HG03442 (cell line): ENCODE results near the gene ZER1.
A peak's percentile ranks its signal among the peaks of the same experiment; 100 is the strongest.
"Not testable (repeated sequence)": the region's sequence is repeated elsewhere in the genome, so short reads cannot be mapped to it uniquely, and the experiment has no call there.

ENCODE experiments used
- ATAC-seq: cut with Tn5 transposase; IDR thresholded peaks from one replicate; pipeline ENCODE4 v1.9.1; 2021; ENCODE audit warnings: mild to moderate bottlenecking, moderate library complexity; ENCODE audit not compliant: unreplicated experiment

The ZER1 gene

DNA sequence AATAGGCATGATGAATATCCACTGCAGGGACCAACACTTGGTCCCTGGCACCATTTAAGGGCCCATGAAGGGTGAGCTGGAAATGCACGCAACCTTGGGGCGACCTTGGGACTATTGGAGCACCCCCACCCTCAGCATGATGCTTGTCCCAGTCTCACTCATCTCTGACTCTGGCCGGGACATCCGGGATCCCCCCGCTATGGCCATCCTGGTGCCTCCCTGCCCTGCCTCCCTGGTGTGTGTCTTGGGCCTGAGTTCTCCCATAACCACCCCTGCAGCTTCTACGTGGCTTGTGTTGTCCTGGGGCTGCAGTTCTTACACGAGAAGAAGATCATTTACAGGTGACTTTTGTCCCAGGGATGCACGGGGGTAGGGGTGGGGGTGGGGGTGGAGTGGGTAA is 53.7 kb downstream of the ZER1 start:
- ATAC-seq: no peak

DNA sequence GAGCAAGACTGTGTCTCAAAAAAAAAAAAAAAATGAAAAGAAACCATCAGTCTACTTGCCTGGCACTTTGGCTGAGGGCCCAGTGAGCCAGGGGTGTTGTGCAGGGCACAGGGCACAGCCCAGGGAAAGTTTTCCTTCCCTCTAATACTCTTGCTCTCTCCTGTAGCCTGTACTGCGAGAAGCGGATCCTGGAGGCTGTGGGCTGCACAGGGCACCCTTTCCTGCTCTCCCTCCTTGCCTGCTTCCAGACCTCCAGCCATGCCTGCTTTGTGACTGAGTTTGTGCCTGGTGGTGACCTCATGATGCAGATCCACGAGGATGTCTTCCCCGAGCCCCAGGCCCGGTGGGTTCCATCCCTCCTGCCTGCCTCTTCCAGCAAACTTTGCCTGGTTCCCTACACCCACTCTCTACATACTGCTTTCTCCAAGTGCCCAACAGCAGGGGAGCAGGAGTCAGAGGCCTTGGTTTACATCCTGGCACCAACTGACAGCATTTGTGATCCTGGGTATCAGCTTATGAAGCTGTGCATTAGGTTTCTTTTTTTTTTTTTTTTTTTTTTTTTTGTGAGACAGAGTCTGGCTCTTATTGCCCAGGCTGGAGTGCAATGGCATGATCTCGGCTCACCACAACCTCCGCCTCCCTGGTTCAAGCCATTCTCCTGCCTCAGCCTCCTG is 55.0 kb downstream of the ZER1 start:
- no peak for ATAC-seq

DNA sequence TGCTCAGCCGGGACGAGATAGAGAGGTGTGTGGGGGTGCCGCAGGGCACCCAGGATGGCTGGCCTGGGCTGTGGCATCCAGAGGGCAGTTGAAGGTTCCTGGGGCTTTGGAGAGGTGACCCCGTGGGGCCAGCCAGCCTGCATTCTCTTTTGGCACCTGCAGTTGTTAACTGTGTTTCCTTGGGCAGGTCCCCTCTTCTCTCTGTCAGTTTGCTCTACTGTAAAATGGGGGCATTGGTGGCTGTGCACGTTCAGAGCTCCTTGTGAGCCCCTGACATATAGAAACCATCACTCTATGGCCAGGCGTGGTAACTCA is 56.3 kb downstream of the ZER1 start:
- ATAC-seq: no peak

DNA sequence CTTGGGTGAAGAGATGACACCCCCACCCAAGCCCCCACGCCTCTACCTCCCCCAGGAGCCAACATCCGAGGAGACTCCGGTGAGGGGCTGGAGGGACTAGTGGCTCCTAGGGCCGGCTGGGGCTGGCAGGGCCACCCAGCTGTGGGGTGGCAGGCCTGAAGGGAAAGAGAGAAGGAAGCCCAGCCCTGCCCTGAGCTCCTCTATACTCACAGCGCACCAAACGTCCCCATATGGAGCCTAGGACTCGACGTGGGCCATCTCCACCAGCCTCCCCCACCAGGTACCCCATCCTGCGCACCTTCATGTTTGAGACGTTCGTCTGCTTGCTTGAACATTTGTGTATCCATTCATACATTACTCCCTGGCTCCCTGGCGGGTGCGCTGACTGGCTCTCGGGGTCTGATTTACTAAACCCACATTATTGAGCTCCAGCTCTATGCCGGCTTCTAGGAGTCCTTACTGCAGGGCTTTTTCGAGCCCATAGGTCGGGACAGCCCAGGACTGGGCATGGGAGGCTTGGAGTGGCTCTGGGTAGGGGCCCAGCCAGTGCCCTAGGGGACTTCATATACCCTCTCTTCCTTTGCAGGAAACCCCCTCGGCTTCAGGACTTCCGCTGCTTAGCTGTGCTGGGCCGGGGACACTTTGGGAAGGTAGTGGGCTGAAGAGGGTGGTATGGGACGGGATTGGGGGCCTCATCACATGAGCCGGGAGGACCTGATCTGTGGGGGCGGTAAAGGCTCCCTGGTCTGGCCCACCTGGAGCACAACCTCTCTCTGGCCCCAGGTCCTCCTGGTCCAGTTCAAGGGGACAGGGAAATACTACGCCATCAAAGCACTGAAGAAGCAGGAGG is 56.9 kb downstream of the ZER1 start:
- no peak for ATAC-seq

DNA sequence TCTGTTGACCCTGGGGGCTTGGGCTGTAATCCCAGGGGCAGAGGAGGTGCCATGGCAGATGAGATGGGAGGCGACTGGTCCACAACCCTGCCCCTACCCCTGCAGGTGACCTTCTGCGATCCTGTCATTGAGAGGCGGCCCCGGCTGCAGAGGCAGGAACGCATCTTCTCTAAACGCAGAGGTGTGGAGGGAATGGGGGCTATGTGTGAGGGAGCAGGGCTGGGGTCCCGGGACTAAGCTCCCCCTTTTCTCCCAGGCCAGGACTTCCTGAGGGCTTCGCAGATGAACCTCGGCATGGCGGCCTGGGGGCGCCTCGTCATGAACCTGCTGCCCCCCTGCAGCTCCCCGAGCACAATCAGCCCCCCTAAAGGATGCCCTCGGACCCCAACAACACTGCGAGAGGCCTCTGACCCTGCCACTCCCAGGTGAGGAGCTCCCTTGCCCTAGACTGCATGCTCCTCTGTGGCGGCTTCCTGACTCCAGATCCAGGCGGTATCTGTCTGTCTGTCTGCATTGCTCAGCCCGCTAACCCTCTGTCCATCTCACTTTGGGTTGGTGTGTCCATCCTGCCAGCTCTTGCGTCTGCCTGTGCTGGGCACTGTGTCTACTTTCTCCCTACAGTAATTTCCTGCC is 57.7 kb downstream of the ZER1 start:
- ATAC-seq: no peak

DNA sequence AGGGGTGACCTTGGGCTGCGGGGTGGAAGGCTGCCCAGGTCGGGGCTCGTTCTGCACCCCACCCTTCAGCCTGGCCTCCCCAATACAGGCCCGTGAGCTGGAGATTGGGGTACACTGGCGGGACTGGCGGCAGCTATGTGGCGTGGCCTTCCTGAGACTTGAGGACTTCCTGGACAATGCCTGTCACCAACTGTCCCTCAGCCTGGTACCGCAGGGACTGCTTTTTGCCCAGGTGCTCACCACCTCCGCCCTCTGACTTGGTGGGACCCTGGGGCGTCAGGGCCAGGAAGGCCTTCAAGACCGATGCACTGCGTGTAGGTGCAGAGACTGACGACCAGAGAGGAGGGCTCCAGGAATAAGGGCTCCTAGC is 58.3 kb downstream of the ZER1 start:
- ATAC-seq: no peak

DNA sequence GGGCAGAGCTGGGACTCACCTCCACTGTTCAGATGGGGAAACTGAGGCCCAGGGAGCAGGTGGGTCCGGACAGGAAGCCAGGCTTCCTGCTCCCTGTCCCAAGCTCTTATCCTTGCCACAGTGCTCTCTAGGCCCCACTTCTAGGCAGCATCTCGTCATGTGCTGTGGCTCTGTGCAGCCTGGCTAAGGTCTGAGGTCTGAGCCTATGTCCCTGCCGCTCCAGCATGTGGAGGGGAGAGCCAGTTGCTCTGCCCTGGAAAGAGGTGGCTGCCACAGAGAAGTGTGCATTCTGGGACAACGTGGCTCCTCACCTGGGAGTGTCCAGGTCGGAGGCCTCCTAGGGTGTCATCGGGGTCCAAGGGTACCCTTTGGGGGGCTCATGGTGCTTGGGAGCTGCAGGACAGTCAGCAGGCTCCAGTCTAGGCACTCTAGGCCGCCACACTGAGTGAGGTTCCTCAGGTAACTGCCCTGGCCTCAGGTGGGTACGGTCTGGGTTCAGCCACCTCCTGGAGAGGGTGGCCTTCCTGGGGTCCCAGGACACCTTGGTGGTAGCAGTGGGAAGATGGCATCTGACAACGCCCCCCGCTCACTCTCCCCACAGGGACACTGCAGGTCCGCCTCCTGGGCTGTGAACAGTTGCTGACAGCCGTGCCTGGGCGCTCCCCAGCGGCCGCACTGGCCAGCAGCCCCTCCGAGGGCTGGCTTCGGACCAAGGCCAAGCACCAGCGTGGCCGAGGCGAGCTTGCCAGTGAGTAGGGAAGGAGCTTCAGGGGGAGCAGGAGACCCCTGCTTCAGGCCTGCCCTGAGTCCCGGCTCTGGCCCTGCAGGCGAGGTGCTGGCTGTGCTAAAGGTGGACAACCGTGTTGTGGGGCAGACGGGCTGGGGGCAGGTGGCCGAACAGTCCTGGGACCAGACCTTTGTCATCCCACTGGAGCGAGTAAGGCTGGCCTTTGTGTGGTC is 59.0 kb downstream of the ZER1 start:
- ATAC-seq: no peak

DNA sequence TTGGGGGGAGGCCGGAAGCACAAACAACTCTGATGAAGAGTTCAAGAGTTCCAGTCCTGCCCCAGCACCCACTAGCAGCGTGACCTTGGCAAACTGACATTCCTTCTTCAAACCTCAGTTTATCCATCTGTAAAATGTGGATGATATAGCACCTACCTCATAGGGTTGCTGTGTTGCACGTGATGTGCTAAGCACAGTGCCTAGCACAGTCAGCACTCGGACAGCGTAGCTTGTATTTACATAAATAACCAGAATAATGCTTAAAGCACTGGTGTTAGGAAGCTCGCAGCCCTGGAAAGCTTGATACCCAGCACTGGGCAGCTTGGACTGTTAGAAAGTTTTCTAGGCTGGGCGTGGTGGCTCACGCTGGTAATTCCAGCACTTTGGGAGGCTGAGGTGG is 64.3 kb downstream of the ZER1 start:
- no peak for ATAC-seq

DNA sequence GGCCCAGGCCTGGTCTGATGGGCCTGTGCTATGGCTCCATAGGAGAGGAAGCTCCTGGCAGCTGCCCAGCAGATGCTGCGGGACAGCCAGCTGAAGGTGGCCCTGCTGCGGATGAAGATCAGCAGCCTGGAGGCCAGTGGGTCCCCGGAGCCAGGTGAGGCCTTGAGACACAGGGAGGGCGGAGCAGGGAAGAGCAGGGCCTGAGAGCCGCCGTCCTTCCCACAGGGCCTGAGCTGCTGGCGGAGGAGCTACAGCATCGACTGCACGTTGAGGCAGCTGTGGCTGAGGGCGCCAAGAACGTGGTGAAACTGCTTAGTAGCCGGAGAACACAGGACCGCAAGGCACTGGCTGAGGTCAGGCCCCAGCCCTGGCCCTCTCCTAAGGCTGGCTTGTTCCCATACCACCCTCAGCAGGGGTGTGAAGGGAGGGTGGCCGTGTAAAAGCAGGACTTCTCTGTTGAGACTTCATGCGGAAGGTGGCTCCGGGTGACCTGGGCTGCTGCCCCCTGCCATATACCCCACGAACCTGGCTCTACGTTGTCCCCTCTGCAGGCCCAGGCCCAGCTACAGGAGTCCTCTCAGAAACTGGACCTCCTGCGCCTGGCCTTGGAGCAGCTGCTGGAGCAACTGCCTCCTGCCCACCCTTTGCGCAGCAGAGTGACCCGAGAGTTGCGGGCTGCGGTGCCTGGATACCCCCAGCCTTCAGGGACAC is 64.9 kb downstream of the ZER1 start:
- no peak for ATAC-seq

DNA sequence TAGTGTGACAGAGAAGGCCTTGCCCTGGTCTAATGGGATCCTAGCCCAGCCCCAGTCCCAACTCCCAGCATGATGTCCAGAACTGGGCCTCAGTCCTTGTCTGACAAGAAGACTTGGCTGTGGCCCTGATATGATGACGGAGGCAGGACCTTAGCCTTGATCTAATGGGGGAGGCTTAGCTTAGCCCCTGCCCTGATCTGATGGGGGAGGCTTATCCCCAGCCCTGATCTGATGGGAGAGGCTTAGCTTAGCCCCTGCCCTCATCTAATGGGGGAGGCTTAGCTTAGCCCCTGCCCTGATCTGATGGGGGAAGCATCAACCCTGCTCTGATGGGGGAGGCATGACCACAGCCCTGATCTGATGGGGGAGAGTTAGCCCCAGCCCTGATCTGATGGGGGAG is 65.7 kb downstream of the ZER1 start:
- ATAC-seq: no peak

DNA sequence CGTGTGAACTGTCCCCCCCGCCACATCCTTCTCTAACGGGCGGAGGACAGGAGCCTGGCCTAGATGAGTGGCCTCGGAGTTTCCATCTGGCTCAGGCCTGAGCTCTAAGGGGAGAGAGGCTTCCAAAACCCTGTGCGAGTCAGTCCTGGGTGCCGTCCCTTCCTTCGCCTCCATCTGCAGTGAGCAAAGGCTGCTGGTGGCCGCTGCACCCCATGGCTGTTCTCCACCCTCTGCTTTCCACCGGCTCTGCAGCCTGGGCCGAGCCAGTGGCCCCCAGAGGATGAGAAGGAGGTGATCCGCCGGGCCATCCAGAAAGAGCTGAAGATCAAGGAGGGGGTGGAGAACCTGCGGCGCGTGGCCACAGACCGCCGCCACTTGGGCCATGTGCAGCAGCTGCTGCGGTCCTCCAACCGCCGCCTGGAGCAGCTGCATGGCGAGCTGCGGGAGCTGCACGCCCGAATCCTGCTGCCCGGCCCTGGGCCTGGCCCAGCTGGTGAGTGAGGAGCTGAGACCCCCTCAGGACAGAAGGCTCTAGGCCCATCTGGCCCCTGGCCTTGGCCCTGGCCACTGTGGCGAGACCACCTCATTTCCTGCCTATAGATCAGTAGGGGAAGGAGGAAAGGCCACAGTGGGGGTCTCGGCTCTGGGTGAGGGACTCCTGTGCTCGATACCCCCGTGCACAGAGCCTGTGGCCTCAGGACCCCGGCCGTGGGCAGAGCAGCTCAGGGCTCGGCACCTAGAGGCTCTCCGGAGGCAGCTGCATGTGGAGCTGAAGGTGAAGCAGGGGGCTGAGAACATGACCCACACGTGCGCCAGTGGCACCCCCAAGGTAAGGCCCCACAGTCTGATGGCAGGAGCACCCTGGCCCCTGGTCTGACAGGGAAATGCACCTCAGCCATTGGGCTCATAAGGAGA is 66.4 kb downstream of the ZER1 start:
- ATAC-seq: no peak

DNA sequence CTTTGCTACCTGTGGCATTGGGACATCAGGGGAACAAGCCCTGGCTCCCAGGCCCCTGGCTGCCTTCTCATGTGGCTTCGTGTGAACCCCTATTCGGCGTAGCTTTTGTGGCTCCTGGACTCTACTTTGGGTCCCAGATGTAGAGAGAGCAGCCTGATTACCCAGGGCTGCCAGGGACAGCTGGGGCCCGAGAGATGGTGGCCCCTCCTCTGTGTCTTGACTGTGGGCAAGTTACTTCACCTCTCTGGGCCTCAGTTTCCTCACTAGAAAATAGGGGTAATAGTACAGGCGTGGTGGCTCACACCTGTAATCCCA is 67.4 kb downstream of the ZER1 start:
- ATAC-seq: no peak

DNA sequence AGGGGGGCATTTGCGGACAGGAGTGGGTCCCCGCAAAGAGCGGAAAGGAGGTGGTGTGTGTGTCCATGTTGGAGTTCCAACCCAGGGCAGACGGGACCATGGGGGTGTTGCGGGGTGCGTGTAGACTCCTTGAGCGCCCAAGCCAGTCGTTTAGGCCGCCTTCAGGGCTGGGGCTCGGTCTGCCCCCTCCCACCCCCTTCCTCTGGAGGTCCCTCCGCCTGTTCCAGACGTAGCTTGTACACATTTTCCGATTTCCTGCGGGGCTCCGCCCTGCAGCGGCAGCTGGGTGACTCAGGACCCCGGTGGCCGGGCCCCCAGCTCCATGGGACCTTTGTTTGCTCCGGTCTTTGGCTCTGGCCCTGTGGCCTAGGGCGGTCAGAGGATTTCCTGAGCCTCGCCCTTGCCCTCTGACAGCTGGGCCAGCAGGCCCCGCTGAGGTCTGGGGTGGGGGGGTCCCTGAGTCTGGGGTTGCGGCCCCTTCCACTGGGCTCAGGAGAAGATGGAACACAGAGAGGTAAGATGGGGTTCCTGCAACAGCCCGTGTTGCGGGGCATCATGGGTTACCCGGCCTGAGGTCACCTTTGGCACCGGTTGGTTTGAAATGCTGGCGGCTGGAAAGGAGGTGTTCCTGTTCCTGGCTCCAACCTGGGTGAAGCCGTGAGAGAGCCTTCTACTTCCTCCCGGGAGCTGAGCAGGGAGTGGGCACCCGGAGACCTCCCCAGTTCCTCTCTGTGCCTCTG is 67.9 kb downstream of the ZER1 start:
- ATAC-seq: no peak

DNA sequence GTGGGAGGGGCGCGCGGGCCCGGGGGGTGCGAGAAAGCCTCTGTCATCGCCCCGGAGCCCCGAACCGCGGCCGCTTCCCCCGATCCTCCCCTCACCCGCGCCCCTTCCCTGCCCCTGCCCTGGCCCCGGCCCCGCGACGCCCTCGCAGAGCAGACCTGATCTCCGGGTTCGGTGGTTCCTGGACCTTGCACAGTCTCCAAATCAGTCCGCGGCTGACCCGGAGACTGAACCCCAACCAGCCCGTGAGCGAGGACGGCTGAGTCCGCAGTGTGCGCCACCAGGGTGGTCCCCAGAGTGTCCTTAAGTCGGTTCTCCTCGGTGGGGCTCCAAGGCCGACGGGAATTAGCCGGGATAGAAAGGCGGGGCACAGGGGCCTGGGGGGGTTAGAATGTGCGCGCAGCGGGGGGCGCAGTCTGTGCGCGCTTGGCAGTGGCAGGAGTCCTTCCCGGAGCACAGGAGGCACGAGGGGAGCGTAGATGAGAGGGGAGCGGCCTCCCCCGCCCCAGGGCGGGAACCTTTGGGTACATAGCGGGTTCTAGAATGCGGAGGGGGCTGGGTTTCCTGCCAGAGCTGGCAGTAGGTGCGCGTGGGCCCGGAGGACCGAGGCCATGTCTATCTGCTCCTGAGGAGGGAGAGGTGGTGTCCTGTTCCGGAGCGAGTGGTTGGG is 68.6 kb downstream of the ZER1 start:
- ATAC-seq: peak; percentile 10

DNA sequence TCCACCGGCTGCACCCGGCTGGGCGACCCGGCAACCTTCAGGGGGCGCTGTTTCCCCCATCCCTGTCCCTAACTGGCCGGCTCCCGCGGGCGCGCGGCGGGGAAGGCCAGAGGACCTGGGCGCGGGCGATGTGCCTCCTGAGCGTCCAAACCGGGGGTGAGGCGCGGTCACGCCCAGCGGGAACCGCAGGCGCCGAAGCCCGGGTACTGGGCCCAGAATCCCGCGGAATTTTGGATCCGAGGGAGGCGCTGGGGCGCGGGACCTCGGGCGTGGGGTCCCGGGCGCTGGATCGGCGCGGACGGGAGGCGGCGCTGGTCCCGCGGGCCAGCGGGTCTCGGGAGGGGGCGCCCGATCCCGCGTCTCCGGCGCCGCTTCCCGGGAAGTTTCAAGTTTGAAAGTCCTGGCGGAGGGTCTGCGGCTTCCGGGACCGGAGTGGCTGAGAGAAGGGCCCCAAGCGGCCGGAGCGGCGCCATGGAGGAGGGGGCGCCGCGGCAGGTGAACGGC is 69.2 kb downstream of the ZER1 start, which contains the start of gene PKN3:
TSS of gene PKN3 (plus strand) at position 59 of the 504 bp plus-strand sequence. CDS start at position 472, 413 bp downstream.
- ATAC-seq: peak; percentile 77

DNA sequence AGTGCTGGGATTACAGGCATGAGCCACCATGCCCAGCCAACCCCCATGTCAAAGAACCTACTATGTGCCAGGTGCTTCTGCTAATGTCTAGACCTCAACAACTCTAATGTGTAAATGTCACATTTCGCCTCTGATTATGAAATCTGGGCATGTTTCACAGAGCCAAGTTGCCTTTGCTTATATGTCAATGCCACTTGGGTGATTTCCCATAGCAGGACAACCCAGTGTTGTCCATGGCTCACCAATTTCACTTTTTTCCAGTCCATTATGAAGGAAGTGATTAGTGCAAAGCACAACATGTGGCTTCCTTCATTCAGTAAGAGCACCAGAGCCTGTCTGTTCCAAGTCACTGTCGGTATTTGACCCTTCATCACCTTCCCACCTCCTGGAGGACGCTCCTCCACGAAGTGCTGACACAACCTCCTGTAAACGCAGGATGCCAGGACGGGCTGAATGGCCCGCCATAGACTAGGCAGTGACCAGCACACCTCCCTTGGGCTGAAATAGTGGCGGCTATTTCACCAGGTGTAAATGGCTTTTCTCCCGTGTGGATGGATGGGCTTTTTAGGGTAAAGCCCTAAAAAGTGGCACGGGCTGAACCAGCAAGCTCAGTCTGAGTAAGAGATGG is 70.4 kb downstream of the ZER1 start:
- ATAC-seq: no peak

DNA sequence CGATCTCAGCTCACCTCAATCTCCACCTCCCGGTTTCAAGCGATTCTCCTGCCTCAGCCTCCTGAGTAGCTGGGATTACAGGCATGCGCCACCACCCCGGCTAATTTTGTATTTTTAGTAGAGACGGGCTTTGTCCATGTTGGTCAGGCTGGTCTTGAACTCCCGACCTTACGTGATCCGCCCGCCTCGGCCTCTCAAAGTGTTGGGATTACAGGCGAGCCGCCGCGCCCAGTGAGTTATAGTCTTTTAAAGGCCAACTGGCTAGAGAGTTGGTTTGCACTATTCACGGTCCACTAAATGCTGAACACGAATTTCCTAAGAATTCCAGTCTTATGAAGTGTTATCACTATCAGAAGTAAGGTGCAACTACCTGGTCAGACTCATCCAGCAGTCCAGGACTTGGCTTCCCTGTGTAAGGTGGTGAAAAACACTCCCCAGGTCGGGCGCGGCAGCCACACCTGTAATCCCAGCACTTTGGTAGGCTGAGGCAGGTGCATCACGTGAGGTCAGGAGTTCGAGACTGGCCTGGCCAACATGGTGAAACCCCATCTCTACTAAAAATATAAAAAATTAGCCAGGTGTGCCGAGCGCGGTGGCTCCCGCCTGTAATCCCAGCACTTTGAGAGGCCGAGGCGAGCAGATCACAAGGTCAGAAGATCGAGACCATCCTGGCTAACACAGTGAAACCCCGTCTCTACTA is 72.5 kb downstream of the ZER1 start:
- ATAC-seq: not testable (repeated sequence)
